ENCODE measurements around the gene DPP9. TPM values are rescaled to one million over a fixed set of nuclear protein-coding genes. Genes with fewer than 3 reads are reported as not detected.

The DPP9 gene
- total and polyA plus RNA-seq, 2 of the 8 experiments (the other 6 are each of a cell fraction or from before 2014, with no cell fraction given): 11.6 to 40.7 TPM

DNA sequence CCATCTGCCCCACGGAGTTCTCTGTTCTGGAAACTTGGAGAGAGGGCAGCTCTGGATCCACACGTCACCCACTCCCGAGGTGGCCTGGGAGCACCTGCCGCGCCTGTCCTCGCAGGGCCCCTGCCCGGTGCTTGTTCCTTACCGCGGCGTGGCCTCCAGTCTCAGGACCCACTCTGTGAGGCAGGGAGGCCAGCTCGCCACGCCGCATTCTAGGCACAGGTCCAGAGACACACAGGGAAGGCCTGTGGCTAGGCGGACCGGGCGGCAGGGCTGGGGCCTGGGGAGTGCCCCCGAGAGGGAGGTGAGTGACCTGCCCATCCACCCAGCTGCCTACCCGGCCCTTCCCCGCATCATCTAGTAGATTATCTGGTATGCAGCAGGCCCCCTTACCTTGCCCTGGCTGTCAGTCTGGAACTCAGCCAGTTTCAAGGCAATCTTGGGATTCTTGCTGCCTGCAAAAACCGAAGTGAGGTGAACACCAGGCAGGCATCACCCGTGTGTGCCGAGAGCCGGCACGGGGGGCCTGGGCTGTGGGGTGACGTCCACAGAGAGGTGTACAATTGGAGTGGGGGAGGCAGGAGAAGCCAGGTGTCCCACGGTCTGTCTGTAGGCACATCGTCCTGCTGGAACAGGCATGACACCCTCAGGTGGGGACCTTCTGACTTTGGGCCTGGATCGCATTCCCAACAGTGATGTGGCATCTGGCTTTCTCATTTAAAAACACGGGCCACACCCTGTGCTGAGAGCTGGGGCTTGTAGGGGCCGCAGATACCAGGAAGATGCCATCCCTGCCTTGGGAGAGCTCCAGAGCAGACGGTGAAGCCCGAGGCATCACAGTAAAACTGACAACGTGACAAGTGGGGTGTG, 23.6 kb downstream of the DPP9 start (continued):
- TF ChIP-seq CHD2 (IDR thresholded peaks at IDR 0.05; ENCODE audit: low read length): no peak
- TF ChIP-seq, protein P1, sequence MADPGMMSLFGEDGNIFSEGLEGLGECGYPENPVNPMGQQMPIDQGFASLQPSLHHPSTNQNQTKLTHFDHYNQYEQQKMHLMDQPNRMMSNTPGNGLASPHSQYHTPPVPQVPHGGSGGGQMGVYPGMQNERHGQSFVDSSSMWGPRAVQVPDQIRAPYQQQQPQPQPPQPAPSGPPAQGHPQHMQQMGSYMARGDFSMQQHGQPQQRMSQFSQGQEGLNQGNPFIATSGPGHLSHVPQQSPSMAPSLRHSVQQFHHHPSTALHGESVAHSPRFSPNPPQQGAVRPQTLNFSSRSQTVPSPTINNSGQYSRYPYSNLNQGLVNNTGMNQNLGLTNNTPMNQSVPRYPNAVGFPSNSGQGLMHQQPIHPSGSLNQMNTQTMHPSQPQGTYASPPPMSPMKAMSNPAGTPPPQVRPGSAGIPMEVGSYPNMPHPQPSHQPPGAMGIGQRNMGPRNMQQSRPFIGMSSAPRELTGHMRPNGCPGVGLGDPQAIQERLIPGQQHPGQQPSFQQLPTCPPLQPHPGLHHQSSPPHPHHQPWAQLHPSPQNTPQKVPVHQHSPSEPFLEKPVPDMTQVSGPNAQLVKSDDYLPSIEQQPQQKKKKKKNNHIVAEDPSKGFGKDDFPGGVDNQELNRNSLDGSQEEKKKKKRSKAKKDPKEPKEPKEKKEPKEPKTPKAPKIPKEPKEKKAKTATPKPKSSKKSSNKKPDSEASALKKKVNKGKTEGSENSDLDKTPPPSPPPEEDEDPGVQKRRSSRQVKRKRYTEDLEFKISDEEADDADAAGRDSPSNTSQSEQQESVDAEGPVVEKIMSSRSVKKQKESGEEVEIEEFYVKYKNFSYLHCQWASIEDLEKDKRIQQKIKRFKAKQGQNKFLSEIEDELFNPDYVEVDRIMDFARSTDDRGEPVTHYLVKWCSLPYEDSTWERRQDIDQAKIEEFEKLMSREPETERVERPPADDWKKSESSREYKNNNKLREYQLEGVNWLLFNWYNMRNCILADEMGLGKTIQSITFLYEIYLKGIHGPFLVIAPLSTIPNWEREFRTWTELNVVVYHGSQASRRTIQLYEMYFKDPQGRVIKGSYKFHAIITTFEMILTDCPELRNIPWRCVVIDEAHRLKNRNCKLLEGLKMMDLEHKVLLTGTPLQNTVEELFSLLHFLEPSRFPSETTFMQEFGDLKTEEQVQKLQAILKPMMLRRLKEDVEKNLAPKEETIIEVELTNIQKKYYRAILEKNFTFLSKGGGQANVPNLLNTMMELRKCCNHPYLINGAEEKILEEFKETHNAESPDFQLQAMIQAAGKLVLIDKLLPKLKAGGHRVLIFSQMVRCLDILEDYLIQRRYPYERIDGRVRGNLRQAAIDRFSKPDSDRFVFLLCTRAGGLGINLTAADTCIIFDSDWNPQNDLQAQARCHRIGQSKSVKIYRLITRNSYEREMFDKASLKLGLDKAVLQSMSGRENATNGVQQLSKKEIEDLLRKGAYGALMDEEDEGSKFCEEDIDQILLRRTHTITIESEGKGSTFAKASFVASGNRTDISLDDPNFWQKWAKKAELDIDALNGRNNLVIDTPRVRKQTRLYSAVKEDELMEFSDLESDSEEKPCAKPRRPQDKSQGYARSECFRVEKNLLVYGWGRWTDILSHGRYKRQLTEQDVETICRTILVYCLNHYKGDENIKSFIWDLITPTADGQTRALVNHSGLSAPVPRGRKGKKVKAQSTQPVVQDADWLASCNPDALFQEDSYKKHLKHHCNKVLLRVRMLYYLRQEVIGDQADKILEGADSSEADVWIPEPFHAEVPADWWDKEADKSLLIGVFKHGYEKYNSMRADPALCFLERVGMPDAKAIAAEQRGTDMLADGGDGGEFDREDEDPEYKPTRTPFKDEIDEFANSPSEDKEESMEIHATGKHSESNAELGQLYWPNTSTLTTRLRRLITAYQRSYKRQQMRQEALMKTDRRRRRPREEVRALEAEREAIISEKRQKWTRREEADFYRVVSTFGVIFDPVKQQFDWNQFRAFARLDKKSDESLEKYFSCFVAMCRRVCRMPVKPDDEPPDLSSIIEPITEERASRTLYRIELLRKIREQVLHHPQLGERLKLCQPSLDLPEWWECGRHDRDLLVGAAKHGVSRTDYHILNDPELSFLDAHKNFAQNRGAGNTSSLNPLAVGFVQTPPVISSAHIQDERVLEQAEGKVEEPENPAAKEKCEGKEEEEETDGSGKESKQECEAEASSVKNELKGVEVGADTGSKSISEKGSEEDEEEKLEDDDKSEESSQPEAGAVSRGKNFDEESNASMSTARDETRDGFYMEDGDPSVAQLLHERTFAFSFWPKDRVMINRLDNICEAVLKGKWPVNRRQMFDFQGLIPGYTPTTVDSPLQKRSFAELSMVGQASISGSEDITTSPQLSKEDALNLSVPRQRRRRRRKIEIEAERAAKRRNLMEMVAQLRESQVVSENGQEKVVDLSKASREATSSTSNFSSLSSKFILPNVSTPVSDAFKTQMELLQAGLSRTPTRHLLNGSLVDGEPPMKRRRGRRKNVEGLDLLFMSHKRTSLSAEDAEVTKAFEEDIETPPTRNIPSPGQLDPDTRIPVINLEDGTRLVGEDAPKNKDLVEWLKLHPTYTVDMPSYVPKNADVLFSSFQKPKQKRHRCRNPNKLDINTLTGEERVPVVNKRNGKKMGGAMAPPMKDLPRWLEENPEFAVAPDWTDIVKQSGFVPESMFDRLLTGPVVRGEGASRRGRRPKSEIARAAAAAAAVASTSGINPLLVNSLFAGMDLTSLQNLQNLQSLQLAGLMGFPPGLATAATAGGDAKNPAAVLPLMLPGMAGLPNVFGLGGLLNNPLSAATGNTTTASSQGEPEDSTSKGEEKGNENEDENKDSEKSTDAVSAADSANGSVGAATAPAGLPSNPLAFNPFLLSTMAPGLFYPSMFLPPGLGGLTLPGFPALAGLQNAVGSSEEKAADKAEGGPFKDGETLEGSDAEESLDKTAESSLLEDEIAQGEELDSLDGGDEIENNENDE (IDR thresholded peaks at IDR 0.05; ENCODE audit: insufficient replicate concordance, low read length): no peak
- TF ChIP-seq TEAD4 (IDR thresholded peaks at IDR 0.05; ENCODE audit: low read depth, low read length): no peak
- TF ChIP-seq NANOG (IDR thresholded peaks at IDR 0.05; ENCODE audit: insufficient read depth, low read depth, low read length, poor library complexity, severe bottlenecking): no peak
- TF ChIP-seq ASH2L (IDR thresholded peaks at IDR 0.05; ENCODE audit: low read length): no peak
- no peak for TF ChIP-seq MAFK (IDR thresholded peaks at IDR 0.05; ENCODE audit: low read depth, low read length)
- TF ChIP-seq HDAC2 (IDR thresholded peaks at IDR 0.05; ENCODE audit: borderline replicate concordance in 1 of 2, low read depth in 2 of 2, low read length in 2 of 2): no peak
